CD4-positive, alpha-beta T cell treated with Interleukin-17A for 4 hours (primary cell): ENCODE data around the gene EGLN3.

Source experiments
- DNase-seq: peaks from one replicate; pipeline ENCODE4 v3.0.0-alpha.2; 2020; ENCODE audit warnings: mixed read lengths

The EGLN3 gene

DNA sequence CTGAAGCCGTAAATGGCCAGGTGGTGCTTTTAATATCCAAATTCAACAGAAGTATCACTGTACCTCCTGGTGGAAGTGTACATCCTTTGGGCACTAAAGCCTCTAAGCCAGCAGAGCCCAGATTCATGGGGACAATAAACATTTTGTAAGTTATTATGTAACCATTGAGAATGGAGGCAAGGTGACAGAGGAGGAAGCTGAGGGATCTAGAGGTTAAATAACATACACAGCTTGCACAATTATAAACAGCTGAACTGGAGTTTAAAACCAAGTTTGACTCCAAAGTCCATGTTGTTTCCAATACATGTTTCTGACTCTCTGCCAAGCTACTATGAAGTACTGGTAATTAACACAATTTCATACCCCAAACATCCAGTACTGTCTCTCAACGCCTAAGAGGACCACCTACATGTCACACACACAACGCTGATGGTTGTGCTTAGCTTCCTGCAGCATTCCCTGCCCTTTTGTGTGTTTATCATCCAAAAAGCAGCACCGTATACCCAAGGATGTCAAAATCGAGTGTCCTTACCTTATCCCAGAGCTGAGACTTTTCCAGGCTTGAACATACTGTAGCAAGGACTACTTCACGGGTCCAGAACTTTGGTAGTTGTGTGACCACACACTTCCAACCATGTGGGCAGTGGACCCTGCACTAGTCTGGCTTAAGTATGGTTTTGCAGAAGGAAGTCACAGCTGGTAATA is 41.3 kb downstream of the EGLN3 start:
- DNase-seq, result no peak

DNA sequence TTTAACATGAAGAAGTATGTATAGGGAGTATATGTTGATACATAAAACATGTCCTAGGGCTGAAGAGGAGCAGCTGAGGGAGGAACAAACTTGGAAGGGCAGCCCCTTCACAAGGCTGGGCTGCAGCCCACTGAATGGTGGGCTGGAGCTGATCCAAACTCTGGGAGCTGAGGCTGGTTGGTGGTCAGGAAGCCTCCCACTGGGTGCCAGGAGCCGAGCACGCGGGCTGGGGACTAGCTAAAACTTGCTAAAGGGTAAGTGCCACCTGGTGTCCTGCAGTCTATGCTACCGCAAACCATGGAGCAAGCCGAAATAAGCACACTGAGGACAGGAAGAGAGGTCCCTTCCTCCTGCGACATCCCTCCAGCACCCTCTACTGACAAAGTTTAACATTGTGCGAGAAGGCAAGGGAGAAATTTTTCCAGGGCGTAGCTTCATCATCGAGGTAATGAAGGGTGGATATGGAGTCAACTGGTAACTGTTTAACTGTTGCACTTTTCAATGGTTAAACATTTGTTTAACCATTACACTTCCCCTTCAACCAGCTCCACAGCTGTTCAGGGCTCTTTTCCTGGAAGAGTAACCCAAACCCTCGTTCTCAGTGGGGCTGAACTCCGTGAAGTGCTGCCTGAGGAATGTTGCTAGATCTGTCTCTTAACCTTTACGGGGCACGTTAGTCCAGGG is 42.2 kb downstream of the EGLN3 start:
- DNase-seq, result no peak

DNA sequence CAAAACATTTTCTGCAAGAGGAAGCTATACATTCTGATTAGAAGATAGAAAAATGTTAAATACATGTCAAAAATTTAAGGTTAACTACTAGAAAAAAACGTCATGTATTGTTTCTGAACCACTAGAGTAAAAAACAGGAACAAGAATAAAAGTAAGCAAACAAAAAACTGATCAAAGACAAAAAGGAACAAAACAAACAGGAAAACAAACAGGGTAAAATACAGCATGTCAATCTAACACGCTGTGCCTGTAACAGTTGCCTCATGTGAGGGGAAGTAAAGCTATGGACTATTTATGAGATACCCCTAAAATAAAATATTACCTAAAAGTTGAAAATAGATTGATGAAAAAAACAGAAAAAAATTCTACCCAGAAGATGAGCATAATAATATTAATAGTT is 43.9 kb downstream of the EGLN3 start:
- no peak for DNase-seq

DNA sequence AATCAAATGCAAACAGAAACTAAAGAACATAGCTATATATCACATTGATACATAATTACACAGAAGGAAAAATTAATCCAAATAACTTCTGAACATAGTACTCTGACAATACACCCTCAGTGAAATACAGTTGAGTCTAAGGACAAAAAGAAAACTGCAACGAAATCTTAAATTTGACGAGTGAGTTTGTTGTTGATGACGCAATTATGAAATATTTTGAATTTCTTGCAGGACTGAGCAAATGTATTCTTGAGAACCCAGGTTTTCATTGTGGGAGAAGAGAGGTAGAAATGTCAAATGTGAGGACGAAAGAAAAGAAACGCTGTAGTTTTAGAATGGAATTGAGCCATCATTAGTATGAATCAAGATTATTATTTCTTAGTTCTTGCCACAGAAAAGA is 46.3 kb downstream of the EGLN3 start:
- no peak for DNase-seq

DNA sequence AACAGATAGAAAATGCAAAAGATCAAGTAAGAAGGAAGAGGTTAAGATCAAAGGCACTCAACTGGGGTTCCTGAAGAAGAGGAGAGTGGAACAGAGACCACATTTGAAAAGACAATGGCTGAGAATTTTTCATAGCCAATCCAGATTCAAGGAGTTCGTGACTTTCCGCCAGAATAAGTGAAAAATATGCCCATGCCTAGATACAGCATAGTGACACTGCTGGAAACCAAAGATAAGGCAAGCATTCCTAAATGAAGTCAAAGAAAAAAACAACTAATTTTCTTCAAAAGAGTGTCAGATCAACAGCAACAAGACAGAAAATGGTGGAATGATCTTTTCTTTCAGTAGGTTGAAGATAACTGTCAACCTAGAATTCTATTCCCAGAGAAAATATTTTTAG is 47.5 kb downstream of the EGLN3 start:
- DNase-seq, result no peak

DNA sequence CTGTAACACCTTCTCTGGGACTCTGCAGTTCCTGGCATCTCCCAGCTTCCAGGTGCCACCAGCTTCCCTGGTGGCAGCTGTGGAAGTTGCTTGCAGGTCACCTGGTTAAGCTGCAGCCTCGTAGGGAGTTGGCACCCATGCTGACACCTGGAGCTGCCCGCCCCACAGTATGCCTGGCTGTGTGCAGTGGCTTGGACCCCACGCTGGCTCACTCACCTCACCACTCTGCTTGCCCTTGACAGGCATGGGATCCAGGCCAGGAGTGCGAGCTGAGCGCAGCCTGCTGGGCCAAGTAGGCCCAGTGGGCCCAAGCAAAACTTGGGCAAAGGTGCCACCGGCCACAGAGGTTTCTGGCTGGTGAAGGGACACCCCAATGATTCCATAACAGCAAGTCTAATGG is 48.5 kb downstream of the EGLN3 start:
- no peak for DNase-seq

DNA sequence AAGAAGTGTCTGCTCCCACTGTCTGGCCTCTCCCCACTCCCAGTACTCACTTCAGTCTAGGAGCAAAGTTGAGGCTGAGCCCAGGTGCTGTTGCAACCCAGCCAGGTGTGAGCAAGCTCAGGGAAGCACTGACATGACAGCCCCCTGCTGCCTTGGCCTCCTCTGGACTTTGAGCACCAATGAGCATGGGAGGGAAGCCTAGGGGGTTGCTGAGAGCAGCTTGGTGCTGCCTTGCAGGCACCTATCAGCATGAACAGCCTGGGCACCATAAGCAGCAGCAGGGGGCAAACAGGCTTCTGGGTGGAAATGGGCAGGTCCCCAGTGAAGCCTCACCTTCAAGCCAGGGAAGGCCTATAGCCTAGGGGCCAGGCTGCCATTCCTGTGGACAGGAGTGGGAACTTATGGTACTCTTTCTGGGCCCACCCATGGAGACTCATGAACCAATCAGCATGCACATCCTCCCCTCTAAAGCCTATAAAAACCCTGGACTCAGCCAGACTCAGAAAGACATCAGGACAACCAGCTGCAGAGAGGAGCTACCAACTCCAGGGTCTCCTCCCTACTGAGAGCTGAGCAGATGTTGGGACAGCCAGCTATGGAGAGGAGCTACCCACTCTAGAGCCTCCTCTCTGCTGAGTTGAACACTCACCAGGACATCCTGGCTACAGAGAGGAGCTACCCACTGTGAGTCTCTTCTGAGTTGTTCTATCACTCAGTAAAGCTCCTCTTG is 49.3 kb downstream of the EGLN3 start:
- DNase-seq, result no peak

DNA sequence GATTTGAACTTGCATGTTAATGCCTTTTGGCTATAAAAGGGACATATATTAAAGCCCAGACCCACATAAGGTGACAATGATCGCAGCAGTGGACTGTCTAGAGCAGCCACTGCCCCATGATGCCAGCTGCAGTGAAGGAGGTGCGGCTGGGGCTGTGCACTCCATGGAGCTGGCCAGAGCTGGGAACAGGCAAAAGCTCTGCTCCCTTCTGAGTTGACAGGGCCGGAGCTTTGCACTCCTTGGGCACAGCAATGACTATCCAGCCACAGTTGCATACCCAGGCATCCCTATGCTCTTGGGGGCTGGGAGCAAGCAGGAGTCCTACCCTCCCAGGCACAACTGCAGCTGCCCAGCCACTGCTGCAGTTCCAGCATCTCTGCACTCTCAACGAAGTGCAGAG is 50.2 kb downstream of the EGLN3 start:
- no peak for DNase-seq

DNA sequence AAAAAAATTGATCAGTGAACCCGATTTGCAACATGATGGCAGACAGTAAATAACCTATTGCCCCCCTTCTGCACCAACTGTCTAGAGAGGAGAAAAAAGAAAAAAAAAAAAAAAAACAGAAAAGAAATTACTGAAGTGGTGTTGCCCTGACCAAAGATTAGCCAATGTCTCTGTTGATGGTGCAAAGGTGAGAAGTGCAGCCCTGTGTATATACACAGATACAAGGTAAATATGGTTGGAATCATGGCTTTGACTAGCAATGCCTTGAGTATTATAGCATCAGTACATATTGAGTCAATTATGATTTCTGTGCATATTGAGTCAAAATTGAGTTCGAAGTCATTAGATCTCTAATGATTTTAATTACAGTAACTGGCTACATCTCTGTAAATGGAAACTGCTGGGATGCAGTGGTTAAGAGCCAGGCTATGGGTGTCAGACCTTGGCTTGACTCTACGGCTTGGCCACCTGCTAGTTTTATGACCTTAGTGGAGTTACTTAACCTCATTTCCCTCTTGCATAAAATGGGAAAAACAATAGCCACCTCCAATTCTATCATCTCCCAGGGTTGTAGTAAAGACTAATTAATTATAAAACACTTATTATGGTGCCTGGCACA is 51.0 kb downstream of the EGLN3 start:
- no peak for DNase-seq

DNA sequence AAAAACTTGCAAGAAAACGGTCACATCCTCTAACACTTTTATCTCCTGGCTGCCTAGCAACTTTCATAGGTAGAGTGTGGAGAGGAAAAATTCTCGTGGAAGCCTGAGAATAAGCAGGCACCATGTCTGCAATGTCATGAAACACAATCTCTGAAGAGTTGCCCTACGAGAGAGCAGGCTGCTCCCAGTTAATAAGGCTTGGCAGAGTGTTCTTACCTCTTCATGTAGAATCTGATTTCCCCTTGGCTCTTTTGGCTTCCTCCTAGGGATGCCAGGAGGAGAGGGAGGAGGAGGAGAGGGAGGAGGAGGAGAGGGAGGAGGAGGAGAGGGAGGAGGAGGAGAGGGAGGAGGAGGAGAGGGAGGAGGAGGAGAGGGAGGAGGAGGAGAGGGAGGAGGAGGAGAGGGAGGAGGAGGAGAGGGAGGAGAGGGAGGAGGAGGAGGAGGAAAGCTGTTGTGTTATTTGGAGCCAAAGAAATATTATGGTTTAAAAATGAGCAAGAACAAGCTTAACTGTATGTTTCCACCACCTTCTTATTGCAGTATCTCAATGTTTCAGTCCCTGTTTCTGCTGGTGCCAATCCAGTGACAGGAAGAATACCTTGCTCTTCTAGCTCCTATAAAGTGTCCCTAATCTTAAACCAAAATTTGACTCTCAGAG is 52.9 kb downstream of the EGLN3 start:
- DNase-seq, result no peak

DNA sequence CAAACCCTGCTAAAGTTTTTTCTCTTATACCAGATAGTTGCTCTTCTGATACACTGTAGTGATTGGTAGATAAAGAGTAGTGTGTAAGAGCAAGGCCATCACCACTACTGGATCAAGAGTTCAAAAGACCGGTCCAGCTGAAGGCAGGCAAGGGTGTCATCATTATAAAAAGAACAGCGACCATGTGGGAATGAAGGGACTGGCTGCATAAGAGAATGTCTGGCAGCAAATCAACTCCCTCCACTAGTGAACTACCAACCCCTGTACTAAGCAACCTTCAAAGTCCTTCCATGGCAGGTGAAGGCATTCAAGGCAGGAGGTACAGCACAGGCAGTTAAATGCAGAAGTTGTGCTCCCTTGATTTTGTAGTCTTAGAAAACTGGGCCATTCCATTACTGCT is 53.5 kb downstream of the EGLN3 start:
- DNase-seq, result no peak

DNA sequence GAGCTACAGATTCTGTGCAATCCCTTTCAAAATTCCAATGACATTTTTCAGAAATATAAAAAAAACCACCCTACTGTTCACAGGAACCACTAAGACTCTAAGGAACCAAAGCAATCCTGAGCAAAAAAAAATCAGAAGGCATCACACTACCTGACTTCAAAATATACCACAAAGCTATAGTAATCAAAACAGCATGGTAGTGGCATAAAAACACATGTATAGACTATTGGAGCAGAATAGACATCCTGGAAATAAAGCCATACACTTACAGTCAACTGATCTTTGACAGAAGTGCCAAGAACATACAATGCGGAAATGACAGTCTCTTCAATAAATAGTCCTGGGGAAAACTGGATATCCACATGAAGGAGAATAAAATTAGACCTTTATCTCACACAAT is 56.5 kb downstream of the EGLN3 start:
- DNase-seq, result no peak

DNA sequence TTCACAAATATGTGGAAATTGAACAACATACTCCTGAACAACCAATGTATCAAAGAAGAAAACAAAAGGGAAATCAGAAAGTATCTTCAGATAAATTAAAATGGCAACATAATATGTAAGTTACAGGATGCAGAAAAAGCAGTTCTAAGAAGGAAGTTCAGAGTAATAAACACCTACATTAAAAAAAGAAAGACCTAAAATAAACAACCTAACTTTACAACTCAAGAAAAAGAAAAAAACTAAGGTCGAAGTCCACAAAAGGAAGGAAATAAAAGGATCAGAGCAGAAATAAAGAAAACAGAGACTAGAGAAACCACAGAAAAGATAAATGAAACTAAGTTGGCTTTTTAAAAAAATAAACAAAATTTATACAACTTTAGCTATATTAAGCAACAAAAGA is 59.2 kb downstream of the EGLN3 start:
- DNase-seq, result no peak

DNA sequence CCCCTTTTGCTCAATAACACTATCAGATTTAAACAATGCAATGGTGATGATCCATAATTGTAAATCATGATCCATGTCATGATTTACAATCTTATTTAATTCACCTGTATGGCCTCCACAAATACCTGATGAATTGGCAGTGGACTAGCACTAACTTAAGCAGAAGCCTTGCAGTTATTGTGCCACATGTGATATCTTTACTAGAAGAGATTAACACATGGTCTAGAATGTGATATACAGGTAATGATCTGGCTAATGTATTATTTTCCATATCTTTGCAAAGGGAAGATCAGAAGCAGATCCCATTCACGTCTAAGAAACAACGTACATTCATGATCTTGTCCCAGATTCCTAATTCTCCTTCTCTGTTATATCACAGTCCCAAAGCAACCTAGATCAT is 66.0 kb downstream of the EGLN3 start:
- no peak for DNase-seq

DNA sequence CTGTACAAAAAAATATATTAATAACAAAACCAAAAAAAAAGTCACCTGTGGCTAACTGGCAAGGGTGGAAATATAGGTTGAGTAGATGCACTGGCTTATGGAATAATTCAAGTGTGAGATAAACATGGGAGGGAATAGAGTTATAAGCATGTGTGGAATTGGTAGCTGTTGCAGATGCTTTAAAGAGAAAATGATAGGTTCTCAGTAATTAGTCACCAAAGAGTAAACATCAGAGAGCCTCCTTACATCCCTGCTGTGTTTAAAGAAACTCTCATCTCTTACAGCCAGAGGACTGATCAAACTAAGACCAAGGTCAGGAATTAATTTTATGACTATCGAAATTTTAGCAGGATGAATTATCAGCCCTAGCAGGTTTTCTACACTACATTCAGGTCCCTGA is 70.5 kb downstream of the EGLN3 start:
- no peak for DNase-seq

DNA sequence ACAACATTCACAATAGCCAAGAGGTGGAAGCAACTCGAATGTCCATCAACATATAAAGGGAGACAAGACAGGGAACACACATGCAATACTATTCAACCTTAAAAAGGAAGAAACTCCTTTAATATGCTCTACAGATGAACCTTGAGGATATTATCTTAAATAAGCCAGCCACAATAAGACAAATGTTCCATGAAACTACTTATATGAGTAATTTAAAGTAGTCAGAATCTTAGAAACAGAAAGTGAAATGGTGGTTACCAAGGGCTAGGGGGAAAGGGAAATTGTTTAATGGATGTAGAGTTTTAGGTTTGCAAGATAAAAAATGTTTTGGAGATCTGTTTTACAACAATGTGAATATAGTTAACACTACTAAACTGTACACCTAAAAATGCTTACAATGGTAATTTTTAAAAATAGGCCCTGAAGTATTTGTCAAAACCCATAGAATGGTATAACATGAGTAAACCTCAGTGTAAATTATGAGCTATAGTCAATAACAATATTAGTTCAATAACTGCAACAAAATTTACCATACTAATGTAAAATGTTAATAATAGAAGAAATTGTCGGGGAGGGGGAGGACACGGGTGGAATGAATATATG is 71.1 kb downstream of the EGLN3 start:
- DNase-seq, result no peak

DNA sequence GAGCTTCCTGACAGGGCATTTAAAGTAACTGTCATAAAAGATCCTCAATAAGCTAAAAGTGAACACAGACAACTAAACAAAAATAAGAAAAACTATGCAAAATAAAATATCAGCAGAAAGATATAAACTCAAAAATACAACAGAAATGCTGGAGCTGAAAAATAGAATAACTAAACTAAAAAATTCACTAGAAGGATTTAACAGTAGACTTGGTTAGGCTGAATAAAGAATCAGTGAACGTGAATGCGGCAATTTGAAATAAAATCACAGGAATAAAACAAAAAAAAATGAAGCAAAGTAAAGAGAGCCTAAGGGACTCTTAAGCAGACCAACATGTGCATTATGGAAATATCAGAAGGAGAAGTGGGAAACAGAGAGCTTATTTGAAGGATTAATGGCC is 74.6 kb downstream of the EGLN3 start:
- no peak for DNase-seq
